Fibroblast of lung (primary cell): Measurements from ENCODE around the gene EVPL. TPM values are rescaled to one million over a fixed set of nuclear protein-coding genes. Genes with fewer than 3 reads are reported as not detected.
"Not testable (repeated sequence)": the region's sequence is repeated elsewhere in the genome, so short reads cannot be mapped to it uniquely, and the experiment has no call there.

Source experiments
- DNase-seq, 2 donors: peaks; one replicate each; pipeline versions ENCODE4 v3.0.0 to v3.0.0-alpha.2; 2010; ENCODE audit warnings: low read depth in 2 of 2
- H2AFZ ChIP-seq: 2 replicates; pipeline ENCODE4 v1.5.1; 2012; ENCODE audit warnings: low read length, control low read depth, inconsistent platforms
- H3K27ac ChIP-seq: 2 replicates; pipeline ENCODE4 v1.5.1; 2011; ENCODE audit warnings: low read length, control low read depth; ENCODE audit not compliant: insufficient read depth
- H3K27me3 ChIP-seq: 2 replicates; pipeline ENCODE4 v1.5.1; 2011; ENCODE audit warnings: mild to moderate bottlenecking, low read length; ENCODE audit not compliant: control insufficient read depth, insufficient read depth
- H3K36me3 ChIP-seq: 2 replicates; pipeline ENCODE4 v1.5.1; 2011; ENCODE audit warnings: low read length; ENCODE audit not compliant: control insufficient read depth, insufficient read depth
- H3K4me1 ChIP-seq: 2 replicates; pipeline ENCODE4 v1.5.1; 2011; ENCODE audit warnings: low read length; ENCODE audit not compliant: control insufficient read depth, insufficient read depth; ENCODE audit errors: extremely low read depth
- H3K4me2 ChIP-seq: 2 replicates; pipeline ENCODE4 v1.5.1; 2011; ENCODE audit warnings: low read length, control low read depth; ENCODE audit not compliant: insufficient read depth; ENCODE audit errors: extremely low read depth
- H3K4me3 ChIP-seq, 4 experiments: fragments of 200-600 bp in 1 of 4; sonication (generic) in 1 of 4; replicated peaks in 1 of 4; 2 replicates each; pipeline ENCODE4 v1.5.1; 2011 to 2016; ENCODE audit warnings: low read length in 4 of 4, low read depth in 3 of 4, mild to moderate bottlenecking in 3 of 4, control low read depth in 2 of 4, inconsistent platforms in 1 of 4, mixed read lengths in 1 of 4; ENCODE audit not compliant: insufficient read depth in 1 of 4; ENCODE audit errors: control extremely low read depth in 1 of 4
- H3K79me2 ChIP-seq: 2 replicates; pipeline ENCODE4 v1.5.1; 2012; ENCODE audit warnings: mild to moderate bottlenecking, low read length, inconsistent platforms; ENCODE audit not compliant: control insufficient read depth, insufficient read depth
- H3K9ac ChIP-seq: 2 replicates; pipeline ENCODE4 v1.5.1; 2011; ENCODE audit warnings: mild to moderate bottlenecking, low read length, control low read depth; ENCODE audit not compliant: insufficient read depth
- H3K9me3 ChIP-seq: 2 replicates; pipeline ENCODE4 v1.5.1; 2012; ENCODE audit warnings: low read depth, low read length; ENCODE audit not compliant: control insufficient read depth, insufficient read depth
- H4K20me1 ChIP-seq: 2 replicates; pipeline ENCODE4 v1.5.1; 2011; ENCODE audit warnings: low read length; ENCODE audit not compliant: control insufficient read depth, insufficient read depth; ENCODE audit errors: extremely low read depth
- CTCF ChIP-seq, 2 donors: IDR thresholded peaks in 1 of 2; conservative IDR thresholded peaks in 1 of 2; 1 replicate in 1 of 2; 2 replicates in 1 of 2; pipeline ENCODE4 v1.5.1; 2011 to 2012; ENCODE audit warnings: low read length in 2 of 2, control low read depth in 1 of 2, inconsistent platforms in 1 of 2, low read depth in 1 of 2, mild to moderate bottlenecking in 1 of 2
- EZH2 ChIP-seq: IDR thresholded peaks from 2 replicates; pipeline ENCODE4 v1.5.1; 2012; ENCODE audit warnings: low read length, control low read depth, mild to moderate bottlenecking; ENCODE audit errors: missing control alignments
- polyA plus RNA-seq, 2 donors: library from polyadenylated mRNA; depleted of rRNA in 1 of 2; stranded (reverse) in 1 of 2; unstranded in 1 of 2; fragments of >200 nt; gene quantifications; 2 replicates each; pipeline ENCODE4 v1.2.1, GENCODE V29; 2011 to 2012; ENCODE audit warnings: missing spikeins in 1 of 2
- total RNA-seq: library from RNA; depleted of rRNA; stranded (reverse); fragments of >200 nt; gene quantifications from 2 replicates; pipeline ENCODE4 v1.2.1, GENCODE V29; 2014

EVPL gene
- total and polyA plus RNA-seq, 2 donors (not counting 1 experiment from before 2014, with no cell fraction given) = not detected

GRCh38 chr17:76065775-76066174 lies 38.7 kb upstream of the EVPL start:
- TF ChIP-seq EZH2 (no peak), CTCF (conservative IDR thresholded peaks at IDR 0.05 in 1 of 2, IDR thresholded peaks at IDR 0.05 in 1 of 2; ENCODE audit: low read depth in 1 of 2, low read length in 2 of 2) (no peak)
- Histone ChIP-seq H3K4me1 (no peaks in the 10 kb centered on the region), H4K20me1 (no peaks in the 10 kb centered on the region), H3K36me3 (peaks cover 13% of the 10 kb centered on the region), H3K79me2 (peaks cover 15% of the 10 kb centered on the region), H3K9ac (no peak overlapping the region), H3K4me3 (no peak overlapping the region), H2AFZ (no peak overlapping the region), H3K27me3 (no peaks in the 10 kb centered on the region), H3K27ac (no peak overlapping the region), H3K9me3 (no peaks in the 10 kb centered on the region), H3K4me2 (no peak overlapping the region)
- no peak for DNase-seq

DNA sequence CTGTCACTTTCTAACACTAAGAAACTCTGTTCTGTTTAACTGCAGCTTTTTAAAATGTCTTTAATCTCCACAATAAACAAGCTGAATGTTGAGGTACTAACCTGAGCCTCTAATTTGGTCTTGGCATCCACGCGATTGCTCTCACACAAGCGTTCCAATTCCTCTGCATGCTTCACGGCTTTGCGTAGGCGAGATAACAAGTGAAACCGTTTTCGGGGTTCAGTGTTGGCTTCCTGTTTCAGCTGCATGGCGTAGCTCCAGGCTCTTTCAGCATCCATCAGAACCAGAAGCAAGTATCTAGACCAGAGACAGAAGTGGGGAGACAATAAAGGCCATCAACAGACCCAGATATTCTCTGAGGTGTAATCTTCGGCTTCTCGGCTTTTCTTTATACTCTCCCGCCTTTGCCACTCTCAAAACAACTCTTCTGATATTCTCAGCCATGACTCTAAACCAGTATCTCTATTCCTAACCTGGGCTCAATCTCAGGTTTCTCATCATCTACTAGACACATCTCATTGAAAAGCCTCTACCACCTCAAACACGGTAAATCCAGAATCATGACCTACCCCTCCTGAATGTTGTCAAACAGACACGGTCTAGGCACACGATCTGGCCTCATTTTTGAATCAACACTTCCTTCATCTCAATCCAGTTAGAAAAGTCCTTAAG lies 36.9 kb upstream of the EVPL start:
- H3K27me3 ChIP-seq = no peaks in the 10 kb centered on the region
- DNase-seq = no peak
- H3K9ac ChIP-seq = no peak overlapping the region
- no peak overlapping the region for H3K4me2 ChIP-seq
- H3K4me1 ChIP-seq = no peaks in the 10 kb centered on the region
- H4K20me1 ChIP-seq = no peaks in the 10 kb centered on the region
- no peak overlapping the region for H3K27ac ChIP-seq
- peaks cover 4% of the 10 kb centered on the region for H3K79me2 ChIP-seq
- H3K4me3 ChIP-seq = no peak overlapping the region
- H2AFZ ChIP-seq = no peak overlapping the region
- peaks cover 15% of the 10 kb centered on the region for H3K36me3 ChIP-seq
- H3K9me3 ChIP-seq = no peaks in the 10 kb centered on the region
- TF ChIP-seq CTCF (conservative IDR thresholded peaks at IDR 0.05 in 1 of 2, IDR thresholded peaks at IDR 0.05 in 1 of 2; ENCODE audit: low read depth in 1 of 2, low read length in 2 of 2) (no peak), EZH2 (no peak)

GRCh38 chr17:76058264-76058663 lies 31.2 kb upstream of the EVPL start:
- H3K27ac ChIP-seq, DNase-seq, H3K27me3 ChIP-seq, H3K4me3 ChIP-seq, H2AFZ ChIP-seq, H3K4me1 ChIP-seq, H4K20me1 ChIP-seq, H3K9ac ChIP-seq, H3K9me3 ChIP-seq, H3K79me2 ChIP-seq, H3K4me2 ChIP-seq: not testable (repeated sequence)
- peaks cover 11% of the 10 kb centered on the region for H3K36me3 ChIP-seq
